Stomach (tissue), 4 donors: ENCODE measurements around the gene HAUS2.

ENCODE experiments used
- CTCF ChIP-seq, 7 experiments: fragments of 450-650 bp in 4 of 7; fragments of 200-600 bp in 3 of 7; sonication (generic) in 3 of 7; IDR thresholded peaks; one replicate each; pipeline ENCODE4 v1.5.1; 2016 to 2019; ENCODE audit warnings: antibody characterized with exemption in 7 of 7, control low read depth in 2 of 7, mild to moderate bottlenecking in 1 of 7
- POLR2A ChIP-seq, 4 donors: fragments of 450-650 bp; IDR thresholded peaks; one replicate each; pipeline ENCODE4 v1.6.1; 2016; ENCODE audit warnings: antibody characterized with exemption in 4 of 4, control low read depth in 2 of 4, mild to moderate bottlenecking in 1 of 4, moderate library complexity in 1 of 4

GRCh38 chr15:42595626-42596240 is 47.1 kb downstream of the HAUS2 start:
- TF ChIP-seq CTCF (IDR thresholded peaks at IDR 0.05) (no peak), POLR2A (IDR thresholded peaks at IDR 0.05) (no peak)
